22Rv1 (cell line): ENCODE results near the gene GPC6.

Experiments
- ZFX ChIP-seq: fragments of 450-650 bp; IDR thresholded peaks from 2 replicates; pipeline ENCODE4 v1.6.1; 2017; ENCODE audit warnings: antibody characterized with exemption, borderline replicate concordance
- TF ChIP-seq, protein P1 (sequence below): fragments of 450-650 bp; IDR thresholded peaks from 2 replicates; pipeline ENCODE4 v1.5.1; 2017; ENCODE audit warnings: mild to moderate bottlenecking

DNA sequence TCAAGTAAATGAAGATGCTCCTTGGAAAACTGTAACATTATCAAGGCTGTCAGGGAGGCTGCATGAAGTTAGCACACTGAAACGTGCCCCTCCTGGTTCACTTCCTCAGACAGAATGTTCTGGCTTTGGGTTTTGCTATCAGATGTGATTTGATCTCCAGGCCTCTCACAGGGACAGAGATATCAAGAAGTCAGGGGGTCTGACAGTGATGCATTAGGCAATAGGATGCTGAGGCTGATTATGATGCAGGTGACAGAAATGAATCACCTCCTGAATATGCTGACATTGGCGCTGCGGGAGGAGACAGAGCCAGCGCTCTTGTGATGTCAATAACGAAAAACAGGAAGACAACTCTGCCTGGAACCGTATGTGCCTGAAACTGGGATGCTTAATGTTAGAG is 974.4 kb downstream of the GPC6 start:
- TF ChIP-seq, protein P1, sequence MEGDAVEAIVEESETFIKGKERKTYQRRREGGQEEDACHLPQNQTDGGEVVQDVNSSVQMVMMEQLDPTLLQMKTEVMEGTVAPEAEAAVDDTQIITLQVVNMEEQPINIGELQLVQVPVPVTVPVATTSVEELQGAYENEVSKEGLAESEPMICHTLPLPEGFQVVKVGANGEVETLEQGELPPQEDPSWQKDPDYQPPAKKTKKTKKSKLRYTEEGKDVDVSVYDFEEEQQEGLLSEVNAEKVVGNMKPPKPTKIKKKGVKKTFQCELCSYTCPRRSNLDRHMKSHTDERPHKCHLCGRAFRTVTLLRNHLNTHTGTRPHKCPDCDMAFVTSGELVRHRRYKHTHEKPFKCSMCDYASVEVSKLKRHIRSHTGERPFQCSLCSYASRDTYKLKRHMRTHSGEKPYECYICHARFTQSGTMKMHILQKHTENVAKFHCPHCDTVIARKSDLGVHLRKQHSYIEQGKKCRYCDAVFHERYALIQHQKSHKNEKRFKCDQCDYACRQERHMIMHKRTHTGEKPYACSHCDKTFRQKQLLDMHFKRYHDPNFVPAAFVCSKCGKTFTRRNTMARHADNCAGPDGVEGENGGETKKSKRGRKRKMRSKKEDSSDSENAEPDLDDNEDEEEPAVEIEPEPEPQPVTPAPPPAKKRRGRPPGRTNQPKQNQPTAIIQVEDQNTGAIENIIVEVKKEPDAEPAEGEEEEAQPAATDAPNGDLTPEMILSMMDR: no peak
- no peak for TF ChIP-seq ZFX
